B cell (primary cell): Measurements from ENCODE around the gene CYP2A6.

Source experiments
- CTCF ChIP-seq: fragments of 200-600 bp; IDR thresholded peaks from one replicate; pipeline ENCODE4 v1.8.0; 2022; ENCODE audit warnings: antibody characterized with exemption, mild to moderate bottlenecking
- EZH2 ChIP-seq: IDR thresholded peaks from 2 replicates; pipeline ENCODE4 v1.6.1; 2012; ENCODE audit warnings: borderline replicate concordance, low read depth, mild to moderate bottlenecking, moderate library complexity, low read length; ENCODE audit not compliant: insufficient read depth, poor library complexity, severe bottlenecking

GRCh38 chr19:40806423-40807146 is 43.7 kb downstream of the CYP2A6 start:
- TF ChIP-seq CTCF (peak; percentile 85), EZH2 (no peak)
